ENCODE results near the gene JAZF1. TPM values are rescaled to one million over a fixed set of nuclear protein-coding genes. Genes with fewer than 3 reads are reported as not detected.

Gene JAZF1
- total and polyA plus RNA-seq, 10 of the 15 experiments (the other 5 are each of a cell fraction or from before 2014, with no cell fraction given), result 0.04 to 0.82 (median 0.15) TPM; not detected in 3

GRCh38 chr7:27928001-27928400 lies 252.6 kb downstream of the JAZF1 start:
- Histone ChIP-seq H4K20me1 (ENCODE audit: control insufficient read depth, insufficient read depth) (no peaks in the 10 kb centered on the region), H3K79me2 (ENCODE audit: control insufficient read depth, insufficient read depth, low read length) (no peaks in the 10 kb centered on the region), H3K4me1 (ENCODE audit: control insufficient read depth, insufficient read depth, low read length) (peaks cover 7% of the 10 kb centered on the region), H3K36me3 (ENCODE audit: control insufficient read depth in 2 of 2, insufficient read depth in 2 of 2, low read length in 1 of 2) (no peaks in the 10 kb centered on the region), H2AFZ (ENCODE audit: control insufficient read depth, low read depth, low read length) (no peak overlapping the region), H3K4me2 (ENCODE audit: control insufficient read depth, insufficient read depth) (no peak overlapping the region), H3K4me3 (no peak overlapping the region), H3K27ac (ENCODE audit: control insufficient read depth, insufficient read depth) (no peak overlapping the region), H3K9me3 (replicated peaks; ENCODE audit: control insufficient read depth, insufficient read depth, low read length) (no peaks in the 10 kb centered on the region), H3K9ac (ENCODE audit: control insufficient read depth, insufficient read depth, low read length) (no peak overlapping the region), H3K27me3 (replicated peaks in 1 of 2; ENCODE audit: control insufficient read depth in 2 of 2, insufficient read depth in 2 of 2, low read length in 1 of 2) (no peaks in the 10 kb centered on the region)
- intact Hi-C loops (cut with micrococcal nuclease; ENCODE audit: unreplicated experiment), result no loop called here
- SMC1A ChIA-PET (ENCODE audit: uncharacterized antibody, unreplicated experiment), result interaction anchor here (0.8 to 2.4 kb wide), 2 partner anchors 9 to 732 kb away, joined by 4 to 11 read pairs; no protein-coding TSS in a partner anchor
- CTCF ChIA-PET, result interaction anchor here (3.1 kb wide), 1 partner anchor 732 kb away, joined by 12 read pairs; no protein-coding TSS in a partner anchor
- FAIRE-seq (no peak), DNase-seq (ENCODE audit: low read depth, low spot score) (no peak), ATAC-seq (no peak)
- POLR2A ChIA-PET, result no interaction called here
- in situ Hi-C loops (cut with MboI), result no loop called here
- RAD21 ChIA-PET (ENCODE audit: unreplicated experiment), result interaction anchor here (1.3 kb wide), 1 partner anchor 732 kb away, joined by 3 read pairs; no protein-coding TSS in a partner anchor
- TF ChIP-seq ATF2 (IDR thresholded peaks at IDR 0.05; ENCODE audit: low read length) (no peak), MEF2A (IDR thresholded peaks at IDR 0.05; ENCODE audit: insufficient read depth, low read depth, low read length) (no peak), HCFC1 (IDR thresholded peaks at IDR 0.05; ENCODE audit: low read length) (no peak), MXI1 (IDR thresholded peaks at IDR 0.05; ENCODE audit: low read depth, low read length) (no peak), CHD4 (IDR thresholded peaks at IDR 0.05) (no peak), SP1 (IDR thresholded peaks at IDR 0.05; ENCODE audit: low read depth, low read length) (no peak), SMAD5 (IDR thresholded peaks at IDR 0.05; ENCODE audit: low read depth) (no peak), BMI1 (IDR thresholded peaks at IDR 0.05; ENCODE audit: borderline replicate concordance) (no peak), RAD21 (IDR thresholded peaks at IDR 0.05; ENCODE audit: insufficient read depth, low read depth, low read length) (no peak), FOXM1 (IDR thresholded peaks at IDR 0.05; ENCODE audit: low read depth, low read length) (no peak), ZBTB11 (CRISPR knock-in tag; IDR thresholded peaks at IDR 0.05) (no peak), SMARCA5 (IDR thresholded peaks at IDR 0.05) (no peak), RAD51 (IDR thresholded peaks at IDR 0.05) (no peak), GATAD2B (conservative IDR thresholded peaks at IDR 0.05; ENCODE audit: low read depth) (no peak), CBFB (IDR thresholded peaks at IDR 0.05; ENCODE audit: low read depth) (no peak), POU2F2 (IDR thresholded peaks at IDR 0.05; ENCODE audit: borderline replicate concordance, low read depth, low read length) (no peak), NR2C2 (IDR thresholded peaks at IDR 0.05; ENCODE audit: borderline replicate concordance, control insufficient read depth, insufficient read length, low read depth) (no peak), EED (IDR thresholded peaks at IDR 0.05; ENCODE audit: low read depth) (no peak), BRCA1 (IDR thresholded peaks at IDR 0.05; ENCODE audit: low read depth, low read length) (no peak)
- TF ChIP-seq, protein P1, sequence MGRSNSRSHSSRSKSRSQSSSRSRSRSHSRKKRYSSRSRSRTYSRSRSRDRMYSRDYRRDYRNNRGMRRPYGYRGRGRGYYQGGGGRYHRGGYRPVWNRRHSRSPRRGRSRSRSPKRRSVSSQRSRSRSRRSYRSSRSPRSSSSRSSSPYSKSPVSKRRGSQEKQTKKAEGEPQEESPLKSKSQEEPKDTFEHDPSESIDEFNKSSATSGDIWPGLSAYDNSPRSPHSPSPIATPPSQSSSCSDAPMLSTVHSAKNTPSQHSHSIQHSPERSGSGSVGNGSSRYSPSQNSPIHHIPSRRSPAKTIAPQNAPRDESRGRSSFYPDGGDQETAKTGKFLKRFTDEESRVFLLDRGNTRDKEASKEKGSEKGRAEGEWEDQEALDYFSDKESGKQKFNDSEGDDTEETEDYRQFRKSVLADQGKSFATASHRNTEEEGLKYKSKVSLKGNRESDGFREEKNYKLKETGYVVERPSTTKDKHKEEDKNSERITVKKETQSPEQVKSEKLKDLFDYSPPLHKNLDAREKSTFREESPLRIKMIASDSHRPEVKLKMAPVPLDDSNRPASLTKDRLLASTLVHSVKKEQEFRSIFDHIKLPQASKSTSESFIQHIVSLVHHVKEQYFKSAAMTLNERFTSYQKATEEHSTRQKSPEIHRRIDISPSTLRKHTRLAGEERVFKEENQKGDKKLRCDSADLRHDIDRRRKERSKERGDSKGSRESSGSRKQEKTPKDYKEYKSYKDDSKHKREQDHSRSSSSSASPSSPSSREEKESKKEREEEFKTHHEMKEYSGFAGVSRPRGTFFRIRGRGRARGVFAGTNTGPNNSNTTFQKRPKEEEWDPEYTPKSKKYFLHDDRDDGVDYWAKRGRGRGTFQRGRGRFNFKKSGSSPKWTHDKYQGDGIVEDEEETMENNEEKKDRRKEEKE (IDR thresholded peaks at IDR 0.05), result no peak
- no TSS peak for BruUV-seq (replicated peaks)
